H1 (cell line): ENCODE measurements around the gene KCNA4. TPM values are rescaled to one million over a fixed set of nuclear protein-coding genes. Genes with fewer than 3 reads are reported as not detected.

Experiments
- ASH2L ChIP-seq: fragments of 200-600, 300-600 bp; sonication (generic); IDR thresholded peaks from one replicate; pipeline ENCODE4 v1.7.1; 2017; ENCODE audit warnings: low read length
- TAF7 ChIP-seq: optimal IDR thresholded peaks from 2 replicates; pipeline ENCODE3; 2011; ENCODE audit warnings: low read depth, mild to moderate bottlenecking, inconsistent platforms, low read length, moderate library complexity, borderline replicate concordance
- polyA plus RNA-seq, 7 experiments: library from polyadenylated mRNA; depleted of rRNA in 3 of 7; stranded (reverse) in 5 of 7; unstranded in 2 of 7; fragments of >200 nt in 5 of 7; fragments of 200-250 nt in 2 of 7; gene quantifications; 1 replicate in 5 of 7; 2 replicates in 1 of 7; 4 replicates in 1 of 7; pipeline versions ENCODE4 v1.2.1 to v1.2.3, GENCODE V29; 2011 to 2013; ENCODE audit warnings: missing spikeins in 2 of 7, mixed read lengths in 2 of 7
- total RNA-seq: library from RNA; stranded (reverse); fragmentation: NEBNext Ultra II Directional; extraction: Animal tissue kit (Norgen Biotek cat#: 25700); gene quantifications from 2 replicates; pipeline ENCODE4 v1.2.1, GENCODE V29; 2021

The KCNA4 gene
- total and polyA plus RNA-seq, 2 of the 8 experiments (the other 6 are each of a cell fraction or from before 2014, with no cell fraction given) = not detected

- TF ChIP-seq ASH2L (no peak), TAF7 (no peak)
Observed at GRCh38 chr11:30002157-30002785, 14.6 kb downstream of the KCNA4 start (continued).
